Trophoblast cell (in vitro differentiated cells and primary cell): ENCODE data around the gene ADARB2.

Experiments
- DNase-seq, 2 donors: peaks; one replicate each; pipeline ENCODE4 v3.0.0-alpha.2; 2016
- H2AFZ ChIP-seq: 2 replicates; pipeline ENCODE4 v1.6.1; 2013; ENCODE audit warnings: low read length, moderate library complexity, mild to moderate bottlenecking; ENCODE audit not compliant: insufficient read depth, poor library complexity
- H2AK5ac ChIP-seq: 2 replicates; pipeline ENCODE4 v1.6.1; 2013; ENCODE audit warnings: mild to moderate bottlenecking, low read length
- H2BK120ac ChIP-seq: 2 replicates; pipeline ENCODE4 v1.6.1; 2013; ENCODE audit warnings: low read length, mild to moderate bottlenecking, moderate library complexity; ENCODE audit not compliant: insufficient read depth, poor library complexity
- H2BK12ac ChIP-seq: 2 replicates; pipeline ENCODE4 v1.6.1; 2013; ENCODE audit warnings: mild to moderate bottlenecking, low read length, moderate library complexity
- H2BK5ac ChIP-seq: 2 replicates; pipeline ENCODE4 v1.6.1; 2013; ENCODE audit warnings: low read length, low read depth, moderate library complexity, mild to moderate bottlenecking; ENCODE audit not compliant: poor library complexity
- H3K14ac ChIP-seq: 2 replicates; pipeline ENCODE4 v1.6.1; 2013; ENCODE audit warnings: mild to moderate bottlenecking, low read length
- H3K18ac ChIP-seq: 2 replicates; pipeline ENCODE4 v1.6.1; 2013; ENCODE audit warnings: mild to moderate bottlenecking, low read length
- H3K23ac ChIP-seq: 2 replicates; pipeline ENCODE4 v1.6.1; 2013; ENCODE audit warnings: low read length
- H3K27ac ChIP-seq: 2 replicates; pipeline ENCODE4 v1.5.1; 2013; ENCODE audit warnings: low read depth, mild to moderate bottlenecking, inconsistent platforms, low read length, moderate library complexity
- H3K27me3 ChIP-seq: 2 replicates; pipeline ENCODE4 v1.6.1; 2013; ENCODE audit warnings: inconsistent platforms, mild to moderate bottlenecking, low read length, moderate library complexity; ENCODE audit not compliant: insufficient read depth
- H3K36me3 ChIP-seq, 2 experiments: 1 replicate in 1 of 2; 2 replicates in 1 of 2; pipeline ENCODE4 v1.6.1; 2013; ENCODE audit warnings: low read length in 2 of 2, mild to moderate bottlenecking in 2 of 2, moderate library complexity in 1 of 2; ENCODE audit not compliant: insufficient read depth in 2 of 2, control insufficient read depth in 1 of 2
- H3K4ac ChIP-seq: 2 replicates; pipeline ENCODE4 v1.6.1; 2013; ENCODE audit warnings: low read depth, mild to moderate bottlenecking, low read length, moderate library complexity
- H3K4me1 ChIP-seq, 2 experiments: 1 replicate in 1 of 2; 2 replicates in 1 of 2; pipeline ENCODE4 v1.6.1; 2013; ENCODE audit warnings: low read length in 2 of 2, mild to moderate bottlenecking in 2 of 2, moderate library complexity in 1 of 2; ENCODE audit not compliant: insufficient read depth in 2 of 2, control insufficient read depth in 1 of 2
- H3K4me2 ChIP-seq: 2 replicates; pipeline ENCODE4 v1.6.1; 2013; ENCODE audit warnings: inconsistent platforms, mild to moderate bottlenecking, low read length, moderate library complexity
- H3K4me3 ChIP-seq: 2 replicates; pipeline ENCODE4 v1.5.1; 2013; ENCODE audit warnings: mild to moderate bottlenecking, low read depth, low read length, inconsistent platforms
- H3K79me1 ChIP-seq: one replicate; pipeline ENCODE4 v1.6.1; 2013; ENCODE audit warnings: low read length
- H3K79me2 ChIP-seq: 2 replicates; pipeline ENCODE4 v1.6.1; 2013; ENCODE audit warnings: low read length, mild to moderate bottlenecking; ENCODE audit not compliant: control insufficient read depth, insufficient read depth, poor library complexity
- H3K9ac ChIP-seq: 2 replicates; pipeline ENCODE4 v1.6.1; 2013; ENCODE audit warnings: mild to moderate bottlenecking, low read length
- H3K9me3 ChIP-seq: 2 replicates; pipeline ENCODE4 v1.6.1; 2013; ENCODE audit warnings: low read depth, mild to moderate bottlenecking, control low read depth, inconsistent platforms, low read length; ENCODE audit not compliant: insufficient read depth
- H4K12ac ChIP-seq: 2 replicates; pipeline ENCODE4 v1.6.1; 2013; ENCODE audit warnings: low read depth, mild to moderate bottlenecking, low read length, moderate library complexity
- H4K8ac ChIP-seq: 2 replicates; pipeline ENCODE4 v1.6.1; 2013; ENCODE audit warnings: low read depth, mild to moderate bottlenecking, low read length, moderate library complexity
- H4K91ac ChIP-seq: one replicate; pipeline ENCODE4 v1.6.1; 2013; ENCODE audit warnings: low read depth, mild to moderate bottlenecking, low read length, moderate library complexity
- WGBS: extraction: QIAGEN DNeasy Blood & Tissue Kit; methylation state at CpG from one replicate; pipeline ENCODE4 v1.1.7; 2013; ENCODE audit warnings: missing lambda C conversion rate; ENCODE audit not compliant: insufficient read length, insufficient coverage; ENCODE audit errors: extremely low coverage; 5-methylcytosine and 5-hydroxymethylcytosine counted together

ADARB2 gene

DNA sequence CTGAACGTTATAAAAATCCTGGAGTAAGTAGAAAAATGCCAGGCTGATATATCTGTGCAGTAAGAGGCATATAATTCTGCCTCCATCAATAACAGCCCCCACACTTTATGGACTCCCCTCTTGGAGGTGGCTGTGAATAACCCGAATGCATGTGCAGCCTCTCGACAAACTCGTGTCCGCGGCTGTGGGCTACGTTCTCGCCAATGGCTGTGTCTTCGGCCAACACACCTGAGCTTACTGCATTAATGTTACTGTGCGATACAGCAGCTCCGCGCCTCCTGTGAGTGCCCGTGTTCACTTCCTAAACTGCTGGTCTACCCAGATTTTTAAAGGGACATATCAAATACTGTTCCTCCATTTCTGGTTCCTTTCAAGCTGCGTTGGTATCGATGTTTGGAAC lies 209.4 kb downstream of the ADARB2 start:
- H3K4me3 ChIP-seq: no peak overlapping the region
- no peak for DNase-seq
- H3K79me1 ChIP-seq: no peaks in the 10 kb centered on the region
- no peak overlapping the region for H2BK120ac ChIP-seq
- H3K9ac ChIP-seq: no peak overlapping the region
- no peak overlapping the region for H3K14ac ChIP-seq
- no peaks in the 10 kb centered on the region for H3K4me1 ChIP-seq
- H3K9me3 ChIP-seq: peaks cover 11% of the 10 kb centered on the region
- H3K4me2 ChIP-seq: no peak overlapping the region
- no peak overlapping the region for H3K27ac ChIP-seq
- H3K36me3 ChIP-seq: no peaks in the 10 kb centered on the region
- H3K18ac ChIP-seq: no peak overlapping the region
- H4K91ac ChIP-seq: no peak overlapping the region
- no peak overlapping the region for H2BK12ac ChIP-seq
- no CpG with 5 or more reads among the region's 15 CpGs for WGBS
- H2AFZ ChIP-seq: no peak overlapping the region
- H4K8ac ChIP-seq: no peak overlapping the region
- no peak overlapping the region for H3K4ac ChIP-seq
- no peak overlapping the region for H4K12ac ChIP-seq
- no peak overlapping the region for H3K23ac ChIP-seq
- no peaks in the 10 kb centered on the region for H3K79me2 ChIP-seq
- H3K27me3 ChIP-seq: no peaks in the 10 kb centered on the region
- H2BK5ac ChIP-seq: no peak overlapping the region
- H2AK5ac ChIP-seq: no peak overlapping the region

DNA sequence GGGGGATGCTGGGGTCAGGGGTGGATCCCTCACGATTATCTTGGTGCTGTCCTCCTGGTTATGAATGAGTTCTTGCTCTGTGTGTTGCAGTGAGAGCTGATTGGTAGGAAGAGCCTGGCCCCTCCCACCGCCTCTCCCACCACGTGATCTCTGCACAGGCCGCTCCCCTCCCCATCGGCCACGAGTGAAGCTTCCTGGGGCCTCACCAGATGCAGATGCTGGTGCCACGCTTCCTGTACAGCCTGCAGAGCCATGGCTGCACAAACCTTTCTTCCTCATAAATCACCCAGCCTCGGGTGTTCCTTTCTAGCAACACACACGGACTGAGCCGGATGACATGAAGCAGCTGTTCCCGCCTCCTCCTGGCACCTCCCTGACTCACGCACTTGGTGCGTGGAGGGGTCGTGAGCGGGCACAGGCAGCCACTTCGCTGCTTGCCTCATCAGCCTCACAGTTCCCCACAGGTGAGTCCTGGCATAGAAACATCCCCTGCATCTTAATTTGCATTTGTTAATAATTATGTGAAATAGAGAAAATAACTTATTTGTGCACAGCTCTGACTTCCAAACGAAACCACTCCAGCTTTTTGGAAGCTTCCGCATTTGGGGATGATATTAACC lies 210.8 kb downstream of the ADARB2 start:
- Histone ChIP-seq H3K27me3 (no peaks in the 10 kb centered on the region), H3K4me3 (peak overlapping the region; percentile 43), H3K79me2 (no peaks in the 10 kb centered on the region), H2AFZ (no peak overlapping the region), H3K79me1 (no peaks in the 10 kb centered on the region), H3K9ac (no peak overlapping the region), H3K4me1 (no peaks in the 10 kb centered on the region), H3K23ac (no peak overlapping the region), H4K12ac (no peak overlapping the region), H3K36me3 (no peaks in the 10 kb centered on the region), H3K27ac (no peak overlapping the region), H3K18ac (no peak overlapping the region), H2BK5ac (no peak overlapping the region), H2AK5ac (no peak overlapping the region), H2BK120ac (no peak overlapping the region), H3K4ac (no peak overlapping the region), H3K14ac (no peak overlapping the region), H2BK12ac (no peak overlapping the region), H4K8ac (no peak overlapping the region), H4K91ac (no peak overlapping the region), H3K4me2 (no peak overlapping the region), H3K9me3 (peaks cover 11% of the 10 kb centered on the region)
- DNase-seq: no peak
- WGBS: no CpG with 5 or more reads among the region's 18 CpGs

DNA sequence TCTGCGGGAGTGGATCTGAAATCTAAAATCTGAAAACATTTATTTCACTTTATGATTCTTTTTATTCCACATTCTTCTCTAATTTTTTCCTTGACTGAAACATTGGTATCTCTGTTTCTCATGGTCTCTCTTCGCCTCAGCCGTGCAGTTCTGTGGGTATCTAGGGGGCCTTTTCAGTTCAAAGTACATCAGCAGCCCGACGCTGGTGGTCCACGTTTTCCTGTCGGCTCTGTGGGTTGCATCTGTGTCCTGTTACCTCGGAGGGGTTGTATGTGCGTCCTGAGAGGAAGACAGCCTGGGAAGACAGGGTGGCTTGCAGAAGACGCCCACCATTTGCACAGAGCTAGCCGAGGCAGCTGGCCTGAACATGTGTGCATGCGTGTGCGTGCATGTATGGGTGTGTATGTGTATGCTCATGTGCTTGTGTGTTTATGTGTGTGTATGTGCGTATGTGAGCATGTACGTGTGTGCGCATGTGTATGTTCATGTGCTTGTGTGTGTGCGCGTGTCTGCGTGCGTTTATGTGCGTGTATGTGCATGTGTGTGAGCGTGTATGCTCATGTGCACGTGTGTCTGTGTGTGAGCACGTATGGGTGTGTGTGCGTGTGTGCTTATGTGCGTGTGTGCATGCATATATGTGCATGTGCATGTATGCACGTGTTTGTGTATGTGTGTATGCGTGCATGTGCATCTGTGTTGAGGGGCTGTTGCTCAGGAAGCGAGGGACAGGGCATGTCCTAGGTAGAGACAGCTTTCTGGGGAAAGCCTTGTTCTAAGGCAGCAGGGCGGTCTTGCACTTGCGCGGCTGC lies 211.8 kb downstream of the ADARB2 start:
- H3K4me2 ChIP-seq: no peak overlapping the region
- H3K36me3 ChIP-seq: no peaks in the 10 kb centered on the region
- H2AFZ ChIP-seq: no peak overlapping the region
- H4K8ac ChIP-seq: no peak overlapping the region
- DNase-seq: no peak
- no peak overlapping the region for H4K91ac ChIP-seq
- no peak overlapping the region for H2BK5ac ChIP-seq
- H3K9ac ChIP-seq: no peak overlapping the region
- no peaks in the 10 kb centered on the region for H3K79me2 ChIP-seq
- peak overlapping the region; percentile 13 for H3K4me3 ChIP-seq
- no peak overlapping the region for H2BK120ac ChIP-seq
- no peak overlapping the region for H3K27ac ChIP-seq
- peaks cover 11% of the 10 kb centered on the region for H3K9me3 ChIP-seq
- no peak overlapping the region for H3K23ac ChIP-seq
- no peaks in the 10 kb centered on the region for H3K4me1 ChIP-seq
- no peak overlapping the region for H3K4ac ChIP-seq
- no peaks in the 10 kb centered on the region for H3K27me3 ChIP-seq
- H3K18ac ChIP-seq: no peak overlapping the region
- no peaks in the 10 kb centered on the region for H3K79me1 ChIP-seq
- no peak overlapping the region for H4K12ac ChIP-seq
- H3K14ac ChIP-seq: no peak overlapping the region
- no CpG with 5 or more reads among the region's 32 CpGs for WGBS
- no peak overlapping the region for H2AK5ac ChIP-seq
- no peak overlapping the region for H2BK12ac ChIP-seq

DNA sequence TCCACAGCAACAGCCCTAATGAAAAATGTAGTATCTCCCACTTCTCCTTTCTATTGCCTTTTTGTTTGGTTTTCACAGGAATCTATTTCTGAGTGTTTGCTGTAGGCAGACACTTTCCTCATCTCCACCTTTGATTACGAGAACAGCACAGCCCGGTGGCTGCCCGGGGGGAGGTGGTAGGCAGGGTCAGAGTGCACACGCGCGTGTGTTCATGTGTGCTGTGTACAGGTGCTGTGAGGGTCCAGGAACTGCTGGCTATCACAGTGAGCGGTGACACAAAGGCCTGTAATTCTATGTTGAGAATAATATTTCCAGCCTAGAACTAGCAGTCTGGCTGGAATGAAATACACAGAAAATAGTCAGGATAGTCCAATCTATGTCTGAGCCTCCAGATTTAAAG lies 212.8 kb downstream of the ADARB2 start:
- Histone ChIP-seq H3K23ac (no peak overlapping the region), H3K4me2 (no peak overlapping the region), H3K4me3 (no peak overlapping the region), H3K9me3 (peaks cover 6% of the 10 kb centered on the region), H2BK12ac (no peak overlapping the region), H3K18ac (no peak overlapping the region), H4K12ac (no peak overlapping the region), H3K27me3 (no peaks in the 10 kb centered on the region), H2BK5ac (no peak overlapping the region), H4K91ac (no peak overlapping the region), H2BK120ac (no peak overlapping the region), H3K36me3 (no peaks in the 10 kb centered on the region), H3K4me1 (no peaks in the 10 kb centered on the region), H3K79me2 (no peaks in the 10 kb centered on the region), H2AFZ (no peak overlapping the region), H2AK5ac (no peak overlapping the region), H3K79me1 (no peaks in the 10 kb centered on the region), H4K8ac (no peak overlapping the region), H3K14ac (no peak overlapping the region), H3K27ac (no peak overlapping the region), H3K4ac (no peak overlapping the region), H3K9ac (no peak overlapping the region)
- WGBS: no CpG with 5 or more reads among the region's 7 CpGs
- no peak for DNase-seq
